Measurements from ENCODE around the gene JAK2. TPM values are rescaled to one million over a fixed set of nuclear protein-coding genes. Genes with fewer than 3 reads are reported as not detected.

Gene JAK2
- total and polyA plus RNA-seq, 9 of the 15 experiments (the other 6 are each of a cell fraction or from before 2014, with no cell fraction given): 4.7 to 23.4 (median 15.3) TPM

- Histone ChIP-seq H4K20me1 (replicated peaks; ENCODE audit: control insufficient read depth, insufficient read depth, low read length) (no peaks in the 10 kb centered on the region), H2AFZ (ENCODE audit: low read depth, low read length) (peak overlapping the region; percentile 33; the same call in 1 of the 2 replicates), H3K36me3 (ENCODE audit: control insufficient read depth, insufficient read depth, low read length) (peaks cover 39% of the 10 kb centered on the region), H3K27me3 (ENCODE audit: control insufficient read depth in 2 of 2, insufficient read depth in 2 of 2, low read length in 2 of 2) (no peaks in the 10 kb centered on the region), H3K79me2 (ENCODE audit: control insufficient read depth, insufficient read depth, low read length) (peaks cover 74% of the 10 kb centered on the region), H3K9ac (ENCODE audit: insufficient read depth in 1 of 2, low read depth in 2 of 2, low read length in 2 of 2) (peak overlapping the region in 1 of 2 experiments; percentile 85; a peak in 2 of 4 replicates), H3K9me1 (ENCODE audit: control insufficient read depth, insufficient read depth, low read length) (no peaks in the 10 kb centered on the region), H3K9me3 (replicated peaks; ENCODE audit: control insufficient read depth, insufficient read depth, low read depth, low read length) (no peaks in the 10 kb centered on the region), H3K4me1 (replicated peaks in 1 of 2; ENCODE audit: control insufficient read depth in 2 of 2, insufficient read depth in 2 of 2, low read length in 2 of 2) (peaks cover 14 to 28% of the 10 kb centered on the region in 2 experiments; a peak in 4 of 5 replicates), H3K4me2 (ENCODE audit: insufficient read depth, low read length) (peak overlapping the region; percentile 92), H3K27ac (ENCODE audit: extremely low read depth, low read depth, low read length) (peak overlapping the region; percentile 90), H3K4me3 (peak overlapping the region; percentile 74)
- in situ Hi-C loops (cut with MboI) (loop anchor here (10.0 kb wide), 1 partner anchor 231 kb away; no protein-coding TSS in a partner anchor), intact Hi-C loops (cut with micrococcal nuclease) (loop anchor here (2.0 to 5.0 kb wide), 2 partner anchors 59 to 324 kb away; partner anchors contain the start of gene PLPP6)
- DNase-seq (ENCODE audit: extremely low read depth in 1 of 4, low spot score in 3 of 4): no peak
- ChIA-PET POLR2A (interaction anchor here (1.7 to 2.0 kb wide), 2 partner anchors 135 to 188 kb away, joined by 8 to 9 read pairs; no protein-coding TSS in a partner anchor), CTCF (ENCODE audit: low intra/inter-chr PET ratio) (no interaction called here)
- WGBS (ENCODE audit: insufficient coverage, low coverage, missing lambda C conversion rate): 0% methylated on average over 3 of the region's 3 CpGs
- no peak for FAIRE-seq
- TF ChIP-seq RFX1 (IDR thresholded peaks at IDR 0.05): no peak
- 0 out of 4 replicates have a peak, but pooled peaks of 1 of the 2 experiments have one; percentile 5 for TF ChIP-seq MAZ (CRISPR knock-in tag; conservative IDR thresholded peaks at IDR 0.05 in 1 of 2, IDR thresholded peaks at IDR 0.05 in 1 of 2)
- no peak for TF ChIP-seq BCL6 (CRISPR knock-in tag; IDR thresholded peaks at IDR 0.05)
- no TSS peak for BruUV-seq (replicated peaks)
- ATAC-seq: no peak
These were observed 1.2 kb downstream of the JAK2 start for GRCh38 chr9:4986296-4986695.

DNA sequence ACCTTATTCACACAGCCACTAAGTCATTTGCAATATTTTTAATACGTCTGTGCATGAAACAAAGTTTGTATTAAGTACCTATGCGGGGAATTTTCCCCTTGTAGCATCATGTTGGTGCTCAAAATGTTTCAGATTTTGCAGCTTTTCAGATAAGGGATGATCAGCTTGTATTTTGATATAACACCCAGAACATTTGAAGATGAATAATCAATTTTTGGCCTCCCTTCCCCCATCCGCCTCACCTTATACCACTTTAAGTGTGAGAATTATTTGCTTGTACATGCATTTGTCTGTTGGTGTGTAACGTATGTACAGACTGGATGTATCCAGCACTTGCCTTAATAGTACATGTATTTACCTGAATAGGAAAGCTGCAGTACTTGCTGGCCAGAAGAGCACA is 1.7 kb downstream of the JAK2 start:
- ChIA-PET CTCF (ENCODE audit: low intra/inter-chr PET ratio) (interaction anchor here (0.6 kb wide), 1 partner anchor 231 kb away, joined by 3 read pairs; no protein-coding TSS in a partner anchor), POLR2A (interaction anchor here (1.7 to 2.0 kb wide), 2 partner anchors 135 to 188 kb away, joined by 8 to 9 read pairs; no protein-coding TSS in a partner anchor)
- intact Hi-C loops (cut with micrococcal nuclease): loop anchor here (2.0 to 5.0 kb wide), 2 partner anchors 60 to 324 kb away; partner anchors contain the start of gene PLPP6
- DNase-seq (ENCODE audit: extremely low read depth in 1 of 4, low spot score in 3 of 4) (no peak), ATAC-seq (no peak), FAIRE-seq (no peak)
- in situ Hi-C loops (cut with MboI): loop anchor here (10.0 kb wide), 1 partner anchor 232 kb away; no protein-coding TSS in a partner anchor
- Histone ChIP-seq H3K9me3 (replicated peaks; ENCODE audit: control insufficient read depth, insufficient read depth, low read depth, low read length) (peaks cover under 1% of the 10 kb centered on the region; the same call in 1 of the 2 replicates), H3K27me3 (ENCODE audit: control insufficient read depth in 2 of 2, insufficient read depth in 2 of 2, low read length in 2 of 2) (no peaks in the 10 kb centered on the region), H3K9ac (ENCODE audit: insufficient read depth in 1 of 2, low read depth in 2 of 2, low read length in 2 of 2) (peak overlapping the region in 1 of 2 experiments; percentile 85; a peak in 2 of 4 replicates), H3K27ac (ENCODE audit: extremely low read depth, low read depth, low read length) (peak overlapping the region; percentile 90), H3K4me1 (replicated peaks in 1 of 2; ENCODE audit: control insufficient read depth in 2 of 2, insufficient read depth in 2 of 2, low read length in 2 of 2) (peaks cover 14 to 25% of the 10 kb centered on the region in 2 experiments; a peak in 4 of 5 replicates), H3K36me3 (ENCODE audit: control insufficient read depth, insufficient read depth, low read length) (peaks cover 44% of the 10 kb centered on the region), H3K4me2 (ENCODE audit: insufficient read depth, low read length) (peak overlapping the region; percentile 92), H3K79me2 (ENCODE audit: control insufficient read depth, insufficient read depth, low read length) (peaks cover 79% of the 10 kb centered on the region), H4K20me1 (replicated peaks; ENCODE audit: control insufficient read depth, insufficient read depth, low read length) (no peaks in the 10 kb centered on the region), H3K9me1 (ENCODE audit: control insufficient read depth, insufficient read depth, low read length) (no peaks in the 10 kb centered on the region), H3K4me3 (peak overlapping the region; percentile 74), H2AFZ (ENCODE audit: low read depth, low read length) (no peak overlapping the region)
- WGBS (ENCODE audit: insufficient coverage, low coverage, missing lambda C conversion rate): 6% methylated on average over 4 of the region's 4 CpGs
- no TSS peak for BruUV-seq (replicated peaks)
- TF ChIP-seq CREM (IDR thresholded peaks at IDR 0.05; ENCODE audit: low read depth) (no peak), MYNN (IDR thresholded peaks at IDR 0.05) (peak; percentile 96), MYNN (CRISPR knock-in tag; IDR thresholded peaks at IDR 0.05) (no peak)
